Stimulated activated CD4-positive, alpha-beta T cell treated with anti-CD3 and anti-CD28 coated beads, Interleukin-1b, Interleukin-23, amount 100 ng/mL, for 1 hour (primary cell): ENCODE results near the gene FAM53B.

Source experiments
- DNase-seq, 2 donors: peaks; one replicate each; pipeline ENCODE4 v3.0.0-alpha.2; 2020; ENCODE audit warnings: low read depth in 2 of 2

The FAM53B gene

GRCh38 chr10:124663228-124663627, 81.0 kb downstream of the FAM53B start:
- DNase-seq: no peak

GRCh38 chr10:124661660-124662180, 82.5 kb downstream of the FAM53B start:
- DNase-seq: no peak

GRCh38 chr10:124660404-124661125, 83.6 kb downstream of the FAM53B start:
- no peak for DNase-seq

GRCh38 chr10:124659380-124659779, 84.8 kb downstream of the FAM53B start:
- no peak for DNase-seq

GRCh38 chr10:124658591-124659242, 85.5 kb downstream of the FAM53B start:
- DNase-seq: no peak

- no peak for DNase-seq
Measured at GRCh38 chr10:124657806-124658205, 86.4 kb downstream of the FAM53B start.

- no peak for DNase-seq
Measured at GRCh38 chr10:124656541-124656940, 87.6 kb downstream of the FAM53B start.

GRCh38 chr10:124656113-124656490, 88.1 kb downstream of the FAM53B start:
- no peak for DNase-seq

- no peak for DNase-seq
Measured at GRCh38 chr10:124655191-124656112, 88.7 kb downstream of the FAM53B start.

- DNase-seq: no peak
Measured at GRCh38 chr10:124654686-124655085, 89.5 kb downstream of the FAM53B start.

GRCh38 chr10:124653811-124654651, 90.1 kb downstream of the FAM53B start:
- no peak for DNase-seq

- DNase-seq: no peak
Measured at GRCh38 chr10:124653311-124653710, 90.9 kb downstream of the FAM53B start.

- DNase-seq: no peak
Measured at GRCh38 chr10:124652701-124653100, 91.5 kb downstream of the FAM53B start.

- DNase-seq: no peak
Measured at GRCh38 chr10:124652200-124652599, 92.0 kb downstream of the FAM53B start.

- no peak for DNase-seq
Measured at GRCh38 chr10:124651402-124651891, 92.7 kb downstream of the FAM53B start.

- no peak for DNase-seq
Measured at GRCh38 chr10:124650820-124651401, 93.3 kb downstream of the FAM53B start.

GRCh38 chr10:124650263-124650662, 93.9 kb downstream of the FAM53B start:
- DNase-seq: no peak

- DNase-seq: no peak
Measured at GRCh38 chr10:124649214-124649613, 95.0 kb downstream of the FAM53B start.

- DNase-seq: no peak
Measured at GRCh38 chr10:124648738-124649137, 95.4 kb downstream of the FAM53B start.

- DNase-seq: no peak
Measured at GRCh38 chr10:124648131-124648475, 96.1 kb downstream of the FAM53B start.
